Measurements from ENCODE around the gene GCKR. TPM values are rescaled to one million over a fixed set of nuclear protein-coding genes. Genes with fewer than 3 reads are reported as not detected.
"Not testable (repeated sequence)": the region's sequence is repeated elsewhere in the genome, so short reads cannot be mapped to it uniquely, and the experiment has no call there.

The GCKR gene
- total RNA-seq, 1 donor from 2014 or later: 0.85 TPM

- no peak for DNase-seq
These were observed 21.6 kb downstream of the GCKR start for GRCh38 chr2:27518113-27518781.

GRCh38 chr2:27518782-27519113, 22.1 kb downstream of the GCKR start:
- no peak for DNase-seq

GRCh38 chr2:27520316-27520715, 23.7 kb downstream of the GCKR start:
- no peak for DNase-seq

GRCh38 chr2:27522400-27522945, 25.8 kb downstream of the GCKR start:
- DNase-seq: no peak

- DNase-seq: no peak
These were observed 30.5 kb downstream of the GCKR start for GRCh38 chr2:27527182-27527581.

- no peak for DNase-seq
These were observed 35.3 kb downstream of the GCKR start for GRCh38 chr2:27531983-27532382.

- peak; percentile 15 for DNase-seq
These were observed 40.6 kb downstream of the GCKR start for GRCh38 chr2:27537287-27537686.

GRCh38 chr2:27538839-27539450, 42.3 kb downstream of the GCKR start:
- not testable (repeated sequence) for DNase-seq

- DNase-seq: not testable (repeated sequence)
These were observed 43.0 kb downstream of the GCKR start for GRCh38 chr2:27539649-27540048.

- DNase-seq: no peak
These were observed 47.6 kb downstream of the GCKR start for GRCh38 chr2:27544143-27544821.

- DNase-seq: no peak
These were observed 48.9 kb downstream of the GCKR start for GRCh38 chr2:27545348-27546141.

- no peak for DNase-seq
These were observed 52.7 kb downstream of the GCKR start for GRCh38 chr2:27549303-27549702.

GRCh38 chr2:27551514-27551913, 54.9 kb downstream of the GCKR start:
- DNase-seq: no peak

- DNase-seq: no peak
These were observed 56.3 kb downstream of the GCKR start for GRCh38 chr2:27552941-27553340.

- DNase-seq: not testable (repeated sequence)
These were observed 57.8 kb downstream of the GCKR start for GRCh38 chr2:27554451-27554850.

- no peak for DNase-seq
These were observed 62.6 kb downstream of the GCKR start for GRCh38 chr2:27559228-27559627.

GRCh38 chr2:27561060-27561459, 64.4 kb downstream of the GCKR start:
- DNase-seq: no peak

GRCh38 chr2:27566628-27567027, 70.0 kb downstream of the GCKR start:
- peak; percentile 85 for DNase-seq

GRCh38 chr2:27569398-27569797, 72.8 kb downstream of the GCKR start:
- DNase-seq: no peak

- DNase-seq: no peak
These were observed 74.6 kb downstream of the GCKR start for GRCh38 chr2:27571197-27571596.

GRCh38 chr2:27571681-27572080, 75.0 kb downstream of the GCKR start:
- DNase-seq: no peak

- no peak for DNase-seq
These were observed 75.8 kb downstream of the GCKR start for GRCh38 chr2:27572439-27572838.

- DNase-seq: no peak
These were observed 76.4 kb downstream of the GCKR start for GRCh38 chr2:27572998-27573429.
